Endodermal cell (in vitro differentiated cells): ENCODE data around the gene RBM26. TPM values are rescaled to one million over a fixed set of nuclear protein-coding genes. Genes with fewer than 3 reads are reported as not detected.

Source experiments
- DNase-seq: peaks from one replicate; pipeline ENCODE4 v3.0.0-alpha.2; 2017
- H3K27ac ChIP-seq: 2 replicates; pipeline ENCODE4 v1.5.1; 2013; ENCODE audit warnings: mild to moderate bottlenecking, low read depth, low read length, moderate library complexity
- H3K27me3 ChIP-seq: 2 replicates; pipeline ENCODE4 v1.6.1; 2013; ENCODE audit warnings: mild to moderate bottlenecking, low read length, moderate library complexity; ENCODE audit not compliant: insufficient read depth, control insufficient read depth, poor library complexity, severe bottlenecking
- H3K36me3 ChIP-seq: 2 replicates; pipeline ENCODE4 v1.7.0; 2013; ENCODE audit warnings: mild to moderate bottlenecking, low read length, moderate library complexity; ENCODE audit not compliant: control insufficient read depth, insufficient read depth
- H3K4me1 ChIP-seq: one replicate; pipeline ENCODE4 v1.7.0; 2013; ENCODE audit warnings: low read length; ENCODE audit not compliant: control insufficient read depth, insufficient read depth
- H3K4me3 ChIP-seq: 2 replicates; pipeline ENCODE4 v1.5.1; 2013; ENCODE audit warnings: mild to moderate bottlenecking, low read length, moderate library complexity
- H3K9ac ChIP-seq: 2 replicates; pipeline ENCODE4 v1.6.1; 2013; ENCODE audit warnings: mild to moderate bottlenecking, low read length, moderate library complexity; ENCODE audit not compliant: poor library complexity, severe bottlenecking; ENCODE audit errors: extremely low read depth
- H3K9me3 ChIP-seq: 2 replicates; pipeline ENCODE4 v1.6.1; 2013; ENCODE audit warnings: mild to moderate bottlenecking, low read length, moderate library complexity; ENCODE audit not compliant: control insufficient read depth
- H3K27ac Mint-ChIP-seq: 2 replicates; pipeline ENCODE4 v1.8.0; 2020; ENCODE audit warnings: mixed read lengths
- H3K27me3 Mint-ChIP-seq: 2 replicates; pipeline ENCODE4 v1.8.0; 2021; ENCODE audit warnings: mild to moderate bottlenecking, mixed read lengths; ENCODE audit not compliant: insufficient read depth
- H3K36me3 Mint-ChIP-seq: 2 replicates; pipeline ENCODE4 v1.8.0; 2020; ENCODE audit warnings: low read depth, mixed read lengths
- H3K4me1 Mint-ChIP-seq: 2 replicates; pipeline ENCODE4 v1.8.0; 2020; ENCODE audit warnings: mixed read lengths
- H3K4me3 Mint-ChIP-seq: 2 replicates; pipeline ENCODE4 v1.8.0; 2020; ENCODE audit warnings: mild to moderate bottlenecking, moderate library complexity, mixed read lengths
- H3K9me3 Mint-ChIP-seq: 2 replicates; pipeline ENCODE4 v1.8.0; 2020; ENCODE audit warnings: mild to moderate bottlenecking, mixed read lengths
- WGBS, 2 experiments: methylation state at CpG; one replicate each; pipeline versions ENCODE4 v1.1.5 to v1.1.7; 2013; ENCODE audit warnings: missing lambda C conversion rate in 2 of 2, mixed read lengths in 1 of 2; ENCODE audit not compliant: insufficient coverage in 1 of 2, insufficient read length in 1 of 2; 5-methylcytosine and 5-hydroxymethylcytosine counted together
- total RNA-seq, 2 donors: library from RNA; stranded (reverse); fragmentation: NEBNext Ultra II Directional in 1 of 2; extraction: Animal tissue kit (Norgen Biotek cat#: 25700) in 1 of 2; gene quantifications; 2 replicates in 1 of 2; 3 replicates in 1 of 2; pipeline ENCODE4 v1.2.1, GENCODE V29; 2021
- TF ChIP-seq, protein P1 (sequence below): fragments of 200-600 bp; sonication (generic); conservative IDR thresholded peaks from 2 replicates; pipeline ENCODE4 v1.5.0; 2021; ENCODE audit warnings: antibody characterized with exemption, mild to moderate bottlenecking

RBM26 gene
- total RNA-seq, 2 donors from 2014 or later, result 65.0 to 81.7 TPM

DNA sequence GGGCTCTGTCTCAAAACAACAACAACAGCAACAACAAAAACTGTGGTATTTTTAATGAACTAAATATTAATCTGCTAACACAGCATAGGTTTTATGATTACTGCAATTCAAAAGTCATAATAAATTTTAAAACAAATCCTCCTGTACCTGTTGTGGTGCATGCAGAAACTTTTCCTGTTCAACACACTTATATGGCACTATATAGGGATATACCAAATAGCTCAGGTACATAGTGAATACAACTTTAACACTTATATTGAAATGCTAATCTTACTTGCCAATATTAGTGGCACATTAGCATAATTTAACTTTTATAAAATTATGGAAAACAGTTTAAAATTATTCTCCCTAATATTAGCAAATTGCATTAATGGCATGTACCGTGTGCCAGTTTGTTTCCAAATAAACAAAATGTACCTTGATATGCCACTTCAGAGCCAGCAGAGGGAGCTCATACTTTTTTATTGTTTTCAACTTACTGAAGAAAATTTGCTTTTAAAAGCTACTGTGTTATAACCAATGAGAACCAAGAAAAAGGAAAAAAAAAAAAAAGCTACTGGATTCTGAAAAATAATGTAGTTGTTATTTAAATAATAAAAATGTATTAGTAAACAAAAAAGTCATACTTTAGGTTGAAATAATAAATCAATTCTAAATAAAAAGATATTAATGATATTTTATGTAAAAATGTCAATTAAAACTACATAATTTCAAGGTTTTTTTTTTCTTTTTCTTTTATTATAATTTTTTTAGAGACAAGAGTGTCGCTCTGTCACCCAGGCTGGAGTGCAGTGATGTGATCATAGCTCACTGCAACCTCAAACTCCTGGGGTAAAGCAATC, 18.0 kb upstream of the RBM26 start:
- H3K4me3 ChIP-seq, result no peak overlapping the region
- H3K9me3 Mint-ChIP-seq, result no peaks in the 10 kb centered on the region
- H3K27me3 Mint-ChIP-seq, result peaks cover 12% of the 10 kb centered on the region
- WGBS, 2 experiments, result 46 to 66% methylated on average over 2 of the region's 2 CpGs
- DNase-seq, result no peak
- no peak overlapping the region for H3K4me3 Mint-ChIP-seq
- TF ChIP-seq, protein P1, sequence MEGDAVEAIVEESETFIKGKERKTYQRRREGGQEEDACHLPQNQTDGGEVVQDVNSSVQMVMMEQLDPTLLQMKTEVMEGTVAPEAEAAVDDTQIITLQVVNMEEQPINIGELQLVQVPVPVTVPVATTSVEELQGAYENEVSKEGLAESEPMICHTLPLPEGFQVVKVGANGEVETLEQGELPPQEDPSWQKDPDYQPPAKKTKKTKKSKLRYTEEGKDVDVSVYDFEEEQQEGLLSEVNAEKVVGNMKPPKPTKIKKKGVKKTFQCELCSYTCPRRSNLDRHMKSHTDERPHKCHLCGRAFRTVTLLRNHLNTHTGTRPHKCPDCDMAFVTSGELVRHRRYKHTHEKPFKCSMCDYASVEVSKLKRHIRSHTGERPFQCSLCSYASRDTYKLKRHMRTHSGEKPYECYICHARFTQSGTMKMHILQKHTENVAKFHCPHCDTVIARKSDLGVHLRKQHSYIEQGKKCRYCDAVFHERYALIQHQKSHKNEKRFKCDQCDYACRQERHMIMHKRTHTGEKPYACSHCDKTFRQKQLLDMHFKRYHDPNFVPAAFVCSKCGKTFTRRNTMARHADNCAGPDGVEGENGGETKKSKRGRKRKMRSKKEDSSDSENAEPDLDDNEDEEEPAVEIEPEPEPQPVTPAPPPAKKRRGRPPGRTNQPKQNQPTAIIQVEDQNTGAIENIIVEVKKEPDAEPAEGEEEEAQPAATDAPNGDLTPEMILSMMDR, result peak; percentile 83
- no peaks in the 10 kb centered on the region for H3K36me3 Mint-ChIP-seq
- no peak overlapping the region for H3K9ac ChIP-seq
- H3K27ac Mint-ChIP-seq, result no peak overlapping the region
- H3K27ac ChIP-seq, result no peak overlapping the region
- H3K4me1 Mint-ChIP-seq, result no peaks in the 10 kb centered on the region
- H3K4me1 ChIP-seq, result no peaks in the 10 kb centered on the region
- no peaks in the 10 kb centered on the region for H3K27me3 ChIP-seq
- no peaks in the 10 kb centered on the region for H3K36me3 ChIP-seq
- no peaks in the 10 kb centered on the region for H3K9me3 ChIP-seq

GRCh38 chr13:79423340-79423739, 17.3 kb upstream of the RBM26 start:
- TF ChIP-seq, protein P1, result no peak
- no peaks in the 10 kb centered on the region for H3K9me3 Mint-ChIP-seq
- H3K4me1 Mint-ChIP-seq, result no peaks in the 10 kb centered on the region
- 94% methylated on average over 3 to 4 of the region's 4 CpGs for WGBS, 2 experiments
- H3K27me3 Mint-ChIP-seq, result peaks cover 12% of the 10 kb centered on the region
- Histone ChIP-seq H3K9ac (no peak overlapping the region), H3K36me3 (no peaks in the 10 kb centered on the region), H3K27me3 (no peaks in the 10 kb centered on the region), H3K9me3 (no peaks in the 10 kb centered on the region), H3K4me3 (no peak overlapping the region), H3K27ac (no peak overlapping the region), H3K4me1 (no peaks in the 10 kb centered on the region)
- no peak overlapping the region for H3K27ac Mint-ChIP-seq
- no peaks in the 10 kb centered on the region for H3K36me3 Mint-ChIP-seq
- no peak overlapping the region for H3K4me3 Mint-ChIP-seq
- no peak for DNase-seq

- DNase-seq, result no peak
- TF ChIP-seq, protein P1, result no peak
- Mint-ChIP-seq H3K36me3 (no peaks in the 10 kb centered on the region), H3K9me3 (no peaks in the 10 kb centered on the region), H3K4me3 (no peak overlapping the region), H3K27me3 (peaks cover 32% of the 10 kb centered on the region), H3K27ac (no peak overlapping the region), H3K4me1 (no peaks in the 10 kb centered on the region)
- Histone ChIP-seq H3K4me1 (no peaks in the 10 kb centered on the region), H3K9me3 (no peaks in the 10 kb centered on the region), H3K27me3 (no peaks in the 10 kb centered on the region), H3K27ac (no peak overlapping the region), H3K4me3 (no peak overlapping the region), H3K36me3 (no peaks in the 10 kb centered on the region), H3K9ac (no peak overlapping the region)
- WGBS, 2 experiments, result 94 to 100% methylated on average over 1 of the region's 1 CpG
These were observed 13.3 kb upstream of the RBM26 start for GRCh38 chr13:79419365-79419764.
